Fibroblast of the conjunctiva (primary cell): Measurements from ENCODE around the gene LIME1.
"Not testable (repeated sequence)": the region's sequence is repeated elsewhere in the genome, so short reads cannot be mapped to it uniquely, and the experiment has no call there.

Source experiments
- DNase-seq: peaks from one replicate; pipeline ENCODE4 v3.0.0-alpha.2; 2010; ENCODE audit warnings: low read depth

The LIME1 gene

DNA sequence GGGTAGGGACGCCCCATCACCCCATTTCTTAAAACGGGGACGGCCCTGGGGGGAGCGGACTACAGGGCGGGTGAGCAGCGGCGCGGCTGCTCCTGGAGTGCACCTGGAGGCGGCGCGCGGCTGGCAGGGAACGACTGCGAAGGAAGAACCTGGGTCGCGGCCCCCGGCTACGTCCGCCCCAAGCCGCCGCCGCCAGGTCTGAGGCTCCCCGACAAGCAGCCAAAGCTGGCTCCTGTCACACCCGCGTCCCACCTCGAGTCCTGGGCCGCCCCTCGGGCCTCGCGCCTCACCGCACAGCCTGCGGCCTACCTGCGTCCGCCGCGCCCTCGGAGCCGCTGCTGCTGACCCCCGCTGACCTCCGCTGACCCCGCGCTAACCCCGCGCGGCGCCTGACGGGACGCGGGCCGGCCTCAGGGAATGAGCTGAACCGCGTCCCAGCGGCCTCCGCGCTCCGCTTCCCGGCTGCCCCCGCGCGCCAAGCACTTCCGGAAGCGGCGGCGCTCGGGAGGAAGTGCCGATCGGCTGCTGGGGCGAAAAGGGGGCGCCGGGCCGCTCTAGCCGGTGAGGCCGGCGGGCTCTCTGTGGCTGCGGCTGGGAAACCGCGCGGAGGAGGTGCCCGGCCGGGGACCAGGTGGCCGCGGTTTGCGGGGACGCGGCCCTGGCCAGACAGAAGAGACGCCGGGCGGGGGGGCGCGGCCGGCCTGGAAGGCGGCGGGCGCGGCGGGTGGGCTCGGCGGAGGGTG, 28.7 kb upstream of the LIME1 start, which contains the start of the genes ARFRP1 and ZGPAT:
TSS of gene ARFRP1 (minus strand) at position 419 of the 743 bp plus-strand sequence. CDS start 885 bp downstream, outside the sequence.
TSS of gene ZGPAT (plus strand) at position 482 of the 743 bp plus-strand sequence. CDS start 542 bp downstream, outside the sequence.
- peak; percentile 49 for DNase-seq

DNA sequence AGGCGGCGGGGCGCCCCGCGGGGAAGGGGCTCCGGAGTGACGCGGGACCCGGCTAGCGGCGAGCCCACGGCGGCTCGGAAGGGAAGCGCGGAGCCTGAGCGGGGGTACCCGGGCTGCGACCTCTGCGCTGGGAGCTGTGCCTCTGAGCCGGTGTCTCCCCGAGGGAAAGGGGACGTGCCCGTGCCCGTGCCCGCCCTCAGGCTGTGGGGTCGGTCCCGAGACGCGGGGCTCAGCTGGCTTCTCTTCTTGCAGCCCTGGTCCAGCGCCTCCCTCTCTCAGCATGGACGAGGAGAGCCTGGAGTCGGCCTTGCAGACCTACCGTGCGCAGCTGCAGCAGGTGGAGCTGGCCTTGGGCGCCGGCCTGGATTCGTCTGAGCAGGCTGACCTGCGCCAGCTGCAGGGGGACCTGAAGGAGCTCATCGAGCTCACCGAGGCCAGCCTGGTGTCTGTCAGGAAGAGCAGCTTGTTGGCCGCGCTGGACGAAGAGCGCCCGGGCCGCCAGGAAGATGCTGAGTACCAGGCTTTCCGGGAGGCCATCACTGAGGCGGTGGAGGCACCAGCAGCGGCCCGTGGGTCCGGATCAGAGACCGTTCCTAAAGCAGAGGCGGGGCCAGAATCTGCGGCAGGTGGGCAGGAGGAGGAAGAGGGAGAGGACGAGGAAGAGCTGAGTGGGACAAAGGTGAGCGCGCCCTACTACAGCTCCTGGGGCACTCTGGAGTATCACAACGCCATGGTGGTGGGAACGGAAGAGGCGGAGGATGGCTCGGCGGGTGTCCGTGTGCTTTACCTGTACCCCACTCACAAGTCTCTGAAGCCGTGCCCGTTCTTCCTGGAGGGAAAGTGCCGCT, 27.9 kb upstream of the LIME1 start:
- no peak for DNase-seq

GRCh38 chr20:63709149-63709527, 27.3 kb upstream of the LIME1 start:
- no peak for DNase-seq

DNA sequence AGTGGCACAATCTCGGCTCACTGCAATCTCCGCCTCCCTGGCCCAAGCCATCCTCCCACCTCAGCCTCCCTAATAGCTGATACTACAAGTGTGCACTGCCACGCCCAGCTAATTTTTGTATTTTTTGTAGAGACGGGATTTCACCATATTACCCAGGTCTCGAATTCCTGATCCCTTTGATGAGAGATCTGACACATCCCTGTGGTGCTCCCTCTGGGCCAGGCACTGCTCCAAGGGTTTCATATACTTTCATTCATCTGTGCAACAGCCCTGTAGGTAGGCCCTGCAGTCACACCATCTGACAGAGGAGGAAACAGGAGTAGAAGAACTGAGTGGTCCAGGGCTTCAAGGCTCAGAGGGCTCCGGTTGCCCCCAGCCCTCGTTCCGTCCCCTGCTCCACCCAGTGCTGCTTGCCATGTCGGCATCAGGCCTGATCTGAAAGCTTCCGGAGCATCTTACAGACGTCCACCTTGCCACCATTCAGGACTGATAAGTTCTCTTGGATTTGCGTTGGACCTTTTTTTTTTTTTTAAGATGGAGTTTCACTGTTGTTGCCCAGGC, 25.3 kb upstream of the LIME1 start:
- no peak for DNase-seq

GRCh38 chr20:63712191-63712590, 24.3 kb upstream of the LIME1 start:
- DNase-seq: no peak

DNA sequence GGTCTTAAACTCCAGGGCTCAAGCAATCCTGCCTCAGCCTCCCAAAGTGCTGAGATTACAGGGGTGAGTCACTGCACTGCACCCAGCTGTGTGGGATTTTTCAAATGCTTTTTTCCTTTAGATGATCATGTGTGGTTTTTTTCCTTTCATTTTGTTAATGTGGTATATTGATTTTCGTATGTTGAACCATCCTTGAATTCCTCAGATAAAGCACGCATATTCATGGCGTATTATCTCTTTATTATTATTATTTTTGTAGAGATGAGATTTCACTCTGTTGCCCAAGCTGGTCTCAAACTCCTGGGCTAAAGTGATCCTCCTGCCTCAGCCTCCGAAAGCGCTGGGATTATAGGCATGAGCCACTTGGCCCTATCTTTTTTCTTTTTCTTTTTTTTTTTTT, 21.6 kb upstream of the LIME1 start:
- no peak for DNase-seq

DNA sequence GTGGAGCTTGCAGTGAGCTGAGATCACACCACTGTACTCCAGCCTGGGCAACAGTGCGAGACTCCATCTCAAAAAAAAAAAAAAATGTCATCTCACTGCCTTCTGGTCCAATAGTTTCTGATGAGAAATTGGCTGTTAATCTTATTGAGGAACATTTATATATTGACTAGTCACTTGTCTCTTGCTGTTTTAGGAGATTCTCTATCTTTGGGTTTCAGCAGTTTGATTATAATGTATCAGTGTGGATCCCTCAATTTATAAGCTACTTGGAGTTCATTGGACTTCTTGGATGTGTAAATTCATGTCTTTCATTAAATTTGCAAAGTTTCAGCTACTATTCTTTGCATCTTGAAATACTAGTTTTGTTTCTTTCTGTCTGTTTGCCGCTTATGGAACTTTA, 17.5 kb upstream of the LIME1 start:
- DNase-seq: no peak

DNA sequence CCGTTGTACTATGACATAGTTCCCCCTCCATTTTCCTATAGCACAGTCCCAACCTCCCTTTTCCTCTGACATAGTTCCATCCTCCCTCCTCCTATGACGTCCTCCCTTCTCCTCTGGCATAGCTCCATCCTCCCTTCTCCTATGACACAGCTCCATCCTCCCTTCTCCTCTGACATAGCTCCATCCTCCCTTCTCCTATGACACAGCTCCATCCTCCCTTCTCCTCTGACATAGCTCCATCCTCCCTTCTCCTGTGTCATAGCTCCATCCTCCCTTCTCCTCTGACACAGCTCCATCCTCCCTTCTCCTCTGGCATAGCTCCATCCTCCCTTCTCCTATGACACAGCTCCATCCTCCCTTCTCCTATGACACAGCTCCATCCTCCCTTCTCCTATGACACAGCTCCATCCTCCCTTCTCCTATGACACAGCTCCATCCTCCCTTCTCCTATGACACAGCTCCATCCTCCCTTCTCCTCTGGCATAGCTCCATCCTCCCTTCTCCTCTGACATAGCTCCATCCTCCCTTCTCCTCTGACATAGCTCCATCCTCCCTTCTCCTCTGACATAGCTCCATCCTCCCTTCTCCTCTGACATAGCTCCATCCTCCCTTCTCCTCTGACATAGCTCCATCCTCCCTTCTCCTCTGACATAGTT, 13.4 kb upstream of the LIME1 start:
- DNase-seq: not testable (repeated sequence)

GRCh38 chr20:63730189-63730733, 6.2 kb upstream of the LIME1 start:
- DNase-seq: not testable (repeated sequence)

GRCh38 chr20:63731410-63731809, 5.1 kb upstream of the LIME1 start:
- DNase-seq: no peak

DNA sequence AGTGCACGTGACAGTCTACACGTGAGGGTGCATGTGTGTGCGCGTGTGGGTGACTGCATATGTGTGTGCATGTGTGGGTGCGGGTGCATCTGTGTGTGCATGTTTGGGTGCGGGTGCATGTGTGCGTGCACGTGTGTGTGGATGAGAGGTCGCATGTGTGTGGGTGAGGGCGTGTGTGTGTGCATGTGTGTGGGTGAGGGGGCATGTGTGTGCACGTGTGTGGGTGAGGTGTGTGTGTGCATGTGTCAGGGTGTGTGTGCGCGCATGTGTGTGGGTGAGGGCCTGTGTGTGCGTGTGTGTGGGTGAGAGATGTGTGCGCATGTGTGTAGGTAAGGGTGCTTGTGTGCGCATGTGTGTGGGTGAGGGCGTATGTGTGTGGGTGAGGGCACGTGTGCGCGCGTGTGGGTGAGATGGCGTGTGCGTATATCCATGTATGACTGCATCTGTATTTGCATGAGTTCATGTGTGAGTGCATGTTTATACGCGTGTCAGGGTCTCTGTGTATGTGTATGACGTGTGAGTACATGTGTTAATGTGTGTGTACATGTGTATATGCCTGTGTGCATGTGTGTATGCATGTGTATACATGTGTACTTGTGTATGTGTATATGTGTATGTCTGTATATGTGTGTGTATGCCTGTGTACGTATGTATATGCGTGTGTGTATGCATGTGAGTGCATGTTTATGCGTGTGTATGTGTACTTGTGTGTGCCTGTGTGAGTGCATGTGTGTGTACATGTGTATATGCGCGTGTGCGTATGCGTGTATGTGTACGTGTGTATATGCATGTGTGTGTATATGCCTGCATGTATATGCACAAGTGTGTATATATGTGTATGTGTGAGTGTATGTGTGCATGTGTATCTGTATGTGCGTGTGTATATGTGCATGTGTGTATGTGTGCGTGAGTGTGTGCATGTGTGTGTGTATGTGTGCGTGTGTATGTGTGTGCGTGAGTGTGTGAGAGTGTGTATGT, 4.1 kb upstream of the LIME1 start:
- no peak for DNase-seq

GRCh38 chr20:63733117-63733516, 3.3 kb upstream of the LIME1 start:
- DNase-seq: no peak

DNA sequence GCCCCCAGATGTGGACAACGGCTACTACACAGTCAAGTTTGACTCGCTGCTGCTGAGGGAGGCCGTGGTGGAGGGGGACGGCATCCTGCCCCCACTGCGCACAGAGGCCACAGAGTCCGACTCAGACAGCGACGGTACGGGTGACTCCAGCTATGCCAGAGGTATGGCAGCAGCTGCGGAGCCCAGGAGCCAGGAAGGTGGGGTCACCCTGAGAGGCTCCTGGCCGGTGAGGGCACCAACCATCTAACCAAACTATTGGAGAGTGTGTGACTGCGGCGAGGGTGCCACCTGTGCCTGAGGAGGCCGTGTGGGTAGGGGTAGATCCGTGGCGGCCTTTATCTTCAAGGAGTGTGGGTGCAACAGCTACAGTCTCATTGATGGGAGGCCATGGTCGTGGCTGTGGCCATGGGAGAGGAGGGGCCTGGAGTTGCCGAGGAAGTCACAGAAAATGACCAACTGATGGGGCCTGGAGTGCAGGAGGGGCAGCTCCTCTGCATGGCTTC, 2.8 kb upstream of the LIME1 start:
- DNase-seq: no peak

- no peak for DNase-seq
These were observed 2.1 kb upstream of the LIME1 start for GRCh38 chr20:63734111-63734945.

- DNase-seq: no peak
These were observed 1.3 kb upstream of the LIME1 start for GRCh38 chr20:63734946-63735858.

GRCh38 chr20:63736893-63737694, 630 bp downstream of the LIME1 start:
- DNase-seq: no peak

- DNase-seq: no peak
These were observed 1.2 kb downstream of the LIME1 start for GRCh38 chr20:63737695-63737944.
